ENCODE data around the gene POPDC2.

The POPDC2 gene

GRCh38 chr3:119639494-119640350, 20.7 kb downstream of the POPDC2 start:
- DNase-seq: peak; percentile 74

GRCh38 chr3:119637679-119638477, 22.5 kb downstream of the POPDC2 start:
- DNase-seq: peak; percentile 68

GRCh38 chr3:119636891-119637611, 23.3 kb downstream of the POPDC2 start:
- DNase-seq: no peak

GRCh38 chr3:119636249-119636648, 24.1 kb downstream of the POPDC2 start:
- DNase-seq: no peak

- DNase-seq: no peak
Measured at GRCh38 chr3:119635719-119636118, 24.7 kb downstream of the POPDC2 start.

GRCh38 chr3:119632829-119633228, 27.6 kb downstream of the POPDC2 start:
- no peak for DNase-seq

GRCh38 chr3:119632216-119632615, 28.2 kb downstream of the POPDC2 start:
- no peak for DNase-seq

- no peak for DNase-seq
Measured at GRCh38 chr3:119631516-119631915, 28.9 kb downstream of the POPDC2 start.

- no peak for DNase-seq
Measured at GRCh38 chr3:119630880-119631329, 29.5 kb downstream of the POPDC2 start.

GRCh38 chr3:119630128-119630879, 30.1 kb downstream of the POPDC2 start:
- DNase-seq: peak; percentile 31

- no peak for DNase-seq
Measured at GRCh38 chr3:119628816-119629445, 31.5 kb downstream of the POPDC2 start.

GRCh38 chr3:119628390-119628789, 32.0 kb downstream of the POPDC2 start:
- peak; percentile 61 for DNase-seq

- DNase-seq: peak; percentile 60
Measured at GRCh38 chr3:119627461-119627860, 32.9 kb downstream of the POPDC2 start.

GRCh38 chr3:119626196-119626595, 34.2 kb downstream of the POPDC2 start:
- DNase-seq: no peak

- no peak for DNase-seq
Measured at GRCh38 chr3:119625451-119626153, 34.8 kb downstream of the POPDC2 start.

- DNase-seq: no peak
Measured at GRCh38 chr3:119624002-119624720, 36.2 kb downstream of the POPDC2 start.

GRCh38 chr3:119620899-119621298, 39.5 kb downstream of the POPDC2 start:
- DNase-seq: no peak

- no peak for DNase-seq
Measured at GRCh38 chr3:119619094-119619493, 41.3 kb downstream of the POPDC2 start.

GRCh38 chr3:119616056-119616455, 44.3 kb downstream of the POPDC2 start:
- DNase-seq: no peak

- DNase-seq: no peak
Measured at GRCh38 chr3:119613872-119614271, 46.5 kb downstream of the POPDC2 start.

GRCh38 chr3:119613201-119613600, 47.2 kb downstream of the POPDC2 start:
- DNase-seq: no peak

Data from activated CD4-positive, alpha-beta T cell treated with anti-CD3 and anti-CD28 coated beads, Interleukin-2, Interleukin-6, amounts not matched to agents 100 ng/mL and 50 ng/mL, durations not matched to agents 16 hours and 8 hours (primary cell).